GM23248 (cell line): Measurements from ENCODE around the gene ANGEL2.

Experiments used
- EZH2 ChIP-seq: fragments of 200-600 bp; sonication (generic); IDR thresholded peaks from 2 replicates; pipeline ENCODE4 v1.6.1; 2018; ENCODE audit warnings: antibody characterized with exemption, mild to moderate bottlenecking; ENCODE audit not compliant: insufficient read depth, poor library complexity, severe bottlenecking
- EZH2phosphoT487 ChIP-seq: fragments of 200-600 bp; sonication (generic); IDR thresholded peaks from 2 replicates; pipeline ENCODE4 v1.6.1; 2018; ENCODE audit warnings: antibody characterized with exemption, moderate library complexity, mild to moderate bottlenecking, low read depth; ENCODE audit not compliant: insufficient read depth

DNA sequence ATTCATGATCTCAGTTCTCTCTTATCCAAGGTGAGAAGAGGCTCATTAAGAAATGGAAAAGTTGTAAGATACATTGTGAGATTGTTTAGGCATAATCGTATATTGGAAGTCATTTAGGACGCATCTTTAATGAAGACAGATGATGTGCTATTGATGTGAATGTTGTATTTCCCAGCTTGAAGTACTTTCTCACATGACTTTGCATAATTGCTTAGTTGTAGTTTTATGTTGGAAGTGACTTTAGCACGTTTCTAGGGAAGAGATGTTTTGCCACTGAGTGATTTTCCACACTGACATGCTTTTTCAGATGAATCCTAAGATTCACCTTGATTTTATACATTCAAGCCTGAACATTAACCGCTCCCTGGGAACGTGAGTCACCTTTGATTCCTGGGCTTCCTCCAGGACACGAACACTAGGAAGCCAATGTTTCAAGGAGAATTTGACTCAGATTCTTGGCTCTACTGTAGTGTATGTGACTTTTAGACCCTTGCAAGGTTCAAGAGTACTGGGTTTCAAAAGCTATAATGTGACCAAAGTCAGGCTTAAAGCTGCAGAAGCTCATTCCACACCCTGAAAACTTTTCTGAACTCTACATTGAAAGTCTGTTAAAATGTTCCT, 27.9 kb downstream of the ANGEL2 start:
- TF ChIP-seq EZH2, result no peak
- no peak for TF ChIP-seq EZH2phosphoT487
